GM23338 (cell line): ENCODE measurements around the gene CPE. TPM values are rescaled to one million over a fixed set of nuclear protein-coding genes. Genes with fewer than 3 reads are reported as not detected.

ENCODE experiments used
- CTCF ChIP-seq, 2 experiments: fragments of 200-600 bp in 1 of 2; sonication (generic) in 1 of 2; conservative IDR thresholded peaks; 2 replicates each; pipeline versions ENCODE4 v1.5.1 to v1.6.1; 2016 to 2017; ENCODE audit warnings: antibody characterized with exemption in 2 of 2, low read depth in 2 of 2, mild to moderate bottlenecking in 2 of 2, moderate library complexity in 1 of 2
- ETS1 ChIP-seq: IDR thresholded peaks from 2 replicates; pipeline ENCODE4 v1.6.1; 2016; ENCODE audit warnings: antibody characterized with exemption
- EZH2 ChIP-seq: fragments of 200-600 bp; sonication (generic); IDR thresholded peaks from one replicate; pipeline ENCODE4 v1.8.0; 2017; ENCODE audit warnings: antibody characterized with exemption, mild to moderate bottlenecking, low read depth; ENCODE audit not compliant: unreplicated experiment
- EZH2phosphoT487 ChIP-seq: fragments of 200-600 bp; sonication (generic); IDR thresholded peaks from one replicate; pipeline ENCODE4 v1.8.1; 2018; ENCODE audit warnings: antibody characterized with exemption; ENCODE audit not compliant: unreplicated experiment
- JUNB ChIP-seq: IDR thresholded peaks from one replicate; pipeline ENCODE4 v1.6.1; 2016; ENCODE audit warnings: antibody characterized with exemption; ENCODE audit not compliant: unreplicated experiment
- NANOG ChIP-seq: IDR thresholded peaks from 2 replicates; pipeline ENCODE4 v1.6.1; 2016; ENCODE audit warnings: antibody characterized with exemption, borderline replicate concordance
- POLR2AphosphoS5 ChIP-seq: IDR thresholded peaks from 2 replicates; pipeline ENCODE4 v1.6.1; 2016; ENCODE audit warnings: antibody characterized with exemption, low read depth
- REST ChIP-seq: IDR thresholded peaks from one replicate; pipeline ENCODE4 v1.6.1; 2018; ENCODE audit warnings: antibody characterized with exemption; ENCODE audit not compliant: unreplicated experiment
- STAT1 ChIP-seq: IDR thresholded peaks from one replicate; pipeline ENCODE4 v1.6.1; 2016; ENCODE audit warnings: antibody characterized with exemption; ENCODE audit not compliant: unreplicated experiment
- ZNF114 ChIP-seq: fragments of 250-450 bp; sonication (Bioruptor Pico); IDR thresholded peaks from 2 replicates; pipeline ENCODE4 v1.5.0; 2020; ENCODE audit warnings: mild to moderate bottlenecking, moderate library complexity
- ZNF331 ChIP-seq: fragments of 250-450 bp; sonication (Bioruptor Pico); IDR thresholded peaks from 2 replicates; pipeline ENCODE4 v1.5.0; 2020; ENCODE audit warnings: low read depth, mild to moderate bottlenecking, moderate library complexity
- ZNF462 ChIP-seq: fragments of 250-450 bp; sonication (Bioruptor Pico); IDR thresholded peaks from 2 replicates; pipeline ENCODE4 v1.5.0; 2020; ENCODE audit warnings: mild to moderate bottlenecking, moderate library complexity
- polyA plus RNA-seq: library from polyadenylated mRNA; unstranded; fragments of >200 nt; fragmentation: Nextera tagmentation; extraction: Ambion mirVana; gene quantifications from 2 replicates; pipeline ENCODE4 v1.2.1, GENCODE V29; 2016
- total RNA-seq: library from RNA; depleted of rRNA; stranded (reverse); fragments of >200 nt; shearing (Covaris generic); gene quantifications from 2 replicates; pipeline ENCODE4 v1.2.3, GENCODE V29; 2014

The CPE gene
- total and polyA plus RNA-seq, 2 experiments from 2014 or later, result 10.3 to 16.5 TPM

GRCh38 chr4:165360041-165360695 is 18.6 kb upstream of the CPE start (continued):
- TF ChIP-seq ZNF462 (CRISPR knock-in tag) (no peak), EZH2 (no peak), ZNF114 (CRISPR knock-in tag) (no peak), NANOG (no peak), REST (no peak), POLR2AphosphoS5 (no peak), EZH2phosphoT487 (no peak), STAT1 (no peak), ZNF331 (no peak), ETS1 (no peak), JUNB (no peak), CTCF (conservative IDR thresholded peaks at IDR 0.05; ENCODE audit: low read depth in 2 of 2) (no peak)
